Sigmoid colon (tissue), 3 donors: ENCODE data around the gene GOLGA1.

ENCODE experiments used
- POLR2A ChIP-seq, 2 donors: fragments of 450-650 bp; IDR thresholded peaks; one replicate each; pipeline ENCODE4 v1.6.1; 2016; ENCODE audit warnings: antibody characterized with exemption in 2 of 2, mild to moderate bottlenecking in 2 of 2, moderate library complexity in 2 of 2
- TF ChIP-seq, protein P1 (sequence below), 4 experiments: fragments of 450-650 bp in 3 of 4; fragments of 200-600 bp in 1 of 4; IDR thresholded peaks; one replicate each; pipeline ENCODE4 v1.5.1; 2016 to 2019; ENCODE audit warnings: antibody characterized with exemption in 4 of 4, mild to moderate bottlenecking in 3 of 4, moderate library complexity in 2 of 4

DNA sequence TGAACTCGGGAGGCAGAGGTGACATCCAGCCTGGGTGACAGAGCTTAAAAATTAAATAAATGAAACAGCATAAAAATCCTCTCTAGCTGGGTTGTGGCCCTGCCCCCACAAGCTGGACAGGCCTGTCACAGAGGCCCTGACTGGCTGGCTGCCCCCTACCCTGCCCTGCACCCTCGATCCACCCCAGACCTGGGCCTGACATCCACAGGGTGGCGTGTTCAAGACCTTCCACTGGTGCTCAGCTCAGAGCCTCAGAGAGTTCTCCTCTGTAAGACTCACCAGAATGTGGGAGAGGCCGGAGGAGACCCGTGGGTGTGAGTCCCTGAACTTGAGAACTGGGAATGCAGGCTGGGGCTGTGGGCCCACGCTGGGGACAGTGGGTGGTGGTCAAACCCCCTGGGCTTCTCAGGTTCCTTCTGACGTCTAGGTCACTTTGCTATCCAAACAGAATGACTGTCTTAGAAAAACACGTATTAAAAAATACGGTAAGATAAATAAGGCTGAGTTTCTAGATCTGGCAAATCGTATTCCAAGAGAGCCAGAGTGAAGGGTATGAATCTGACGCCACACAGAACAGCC lies 97.3 kb downstream of the GOLGA1 start:
- TF ChIP-seq, protein P1, sequence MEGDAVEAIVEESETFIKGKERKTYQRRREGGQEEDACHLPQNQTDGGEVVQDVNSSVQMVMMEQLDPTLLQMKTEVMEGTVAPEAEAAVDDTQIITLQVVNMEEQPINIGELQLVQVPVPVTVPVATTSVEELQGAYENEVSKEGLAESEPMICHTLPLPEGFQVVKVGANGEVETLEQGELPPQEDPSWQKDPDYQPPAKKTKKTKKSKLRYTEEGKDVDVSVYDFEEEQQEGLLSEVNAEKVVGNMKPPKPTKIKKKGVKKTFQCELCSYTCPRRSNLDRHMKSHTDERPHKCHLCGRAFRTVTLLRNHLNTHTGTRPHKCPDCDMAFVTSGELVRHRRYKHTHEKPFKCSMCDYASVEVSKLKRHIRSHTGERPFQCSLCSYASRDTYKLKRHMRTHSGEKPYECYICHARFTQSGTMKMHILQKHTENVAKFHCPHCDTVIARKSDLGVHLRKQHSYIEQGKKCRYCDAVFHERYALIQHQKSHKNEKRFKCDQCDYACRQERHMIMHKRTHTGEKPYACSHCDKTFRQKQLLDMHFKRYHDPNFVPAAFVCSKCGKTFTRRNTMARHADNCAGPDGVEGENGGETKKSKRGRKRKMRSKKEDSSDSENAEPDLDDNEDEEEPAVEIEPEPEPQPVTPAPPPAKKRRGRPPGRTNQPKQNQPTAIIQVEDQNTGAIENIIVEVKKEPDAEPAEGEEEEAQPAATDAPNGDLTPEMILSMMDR (IDR thresholded peaks at IDR 0.05) = no peak
- TF ChIP-seq POLR2A (IDR thresholded peaks at IDR 0.05) = no peak
